GM12891 (cell line): Measurements from ENCODE around the gene GC.

Experiments
- PAX5 ChIP-seq: IDR thresholded peaks from 2 replicates; pipeline ENCODE4 v1.6.1; 2011; ENCODE audit warnings: low read length, moderate library complexity, mild to moderate bottlenecking; ENCODE audit not compliant: insufficient read depth, severe bottlenecking
- POLR2A ChIP-seq: IDR thresholded peaks from 2 replicates; pipeline ENCODE4 v1.6.1; 2011; ENCODE audit warnings: low read depth, low read length, control low read depth
- POLR2AphosphoS5 ChIP-seq: IDR thresholded peaks from 2 replicates; pipeline ENCODE4 v1.6.1; 2011; ENCODE audit warnings: low read depth, low read length, control low read depth
- TAF1 ChIP-seq: IDR thresholded peaks from 2 replicates; pipeline ENCODE4 v1.6.1; 2011; ENCODE audit warnings: low read depth, low read length, control low read depth

DNA sequence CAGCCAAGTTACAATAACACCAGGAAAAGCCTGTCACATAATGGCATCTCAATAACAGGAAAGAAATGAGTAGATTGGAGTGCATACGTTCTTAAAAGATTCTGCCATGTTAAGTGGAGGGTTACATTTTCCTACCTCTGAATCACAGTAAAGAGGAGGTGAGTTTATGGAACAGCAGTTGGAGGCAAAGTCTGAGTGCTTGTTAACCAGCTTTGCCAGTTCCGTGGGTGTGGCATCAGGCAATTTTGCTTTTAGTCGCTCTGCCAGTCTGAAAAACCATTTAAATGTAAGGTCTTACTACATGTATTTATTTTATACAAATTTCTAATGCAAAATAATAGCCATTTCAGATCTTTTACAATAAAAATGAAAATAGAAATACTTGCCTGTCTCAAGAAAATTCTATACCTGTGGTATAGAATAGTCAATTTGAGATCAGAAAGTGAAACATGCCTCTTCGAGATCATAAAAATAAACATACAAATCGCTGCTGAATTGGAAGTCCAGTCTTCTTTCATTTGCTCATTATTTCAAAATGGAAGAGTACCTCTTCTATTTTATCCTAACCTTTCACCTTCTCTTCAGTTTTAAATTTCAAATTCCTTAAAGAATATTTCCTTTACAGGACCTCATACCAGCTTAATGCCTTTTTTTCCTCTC is 31.4 kb downstream of the GC start:
- TF ChIP-seq POLR2AphosphoS5: no peak
- no peak for TF ChIP-seq POLR2A
- TF ChIP-seq TAF1: no peak
- TF ChIP-seq PAX5: no peak
